ENCODE results near the gene HPDL. TPM values are rescaled to one million over a fixed set of nuclear protein-coding genes. Genes with fewer than 3 reads are reported as not detected.

Gene HPDL
- total and polyA plus RNA-seq, 2 donors: 0.74 to 1.0 TPM

Other genes starting within 250 kb of the HPDL start
- gene ZSWIM5, start 120.3 kb upstream of the HPDL start, total RNA-seq: 2.4 TPM
- 3.6 TPM for gene ZSWIM5, start 120.3 kb upstream of the HPDL start, polyA plus RNA-seq
- gene TOE1, start 13.3 kb downstream of the HPDL start, total RNA-seq: 8.9 TPM
- 11.1 TPM for gene TOE1, start 13.3 kb downstream of the HPDL start, polyA plus RNA-seq
- gene MUTYH, start 13.5 kb downstream of the HPDL start, total RNA-seq: 12.0 TPM
- 19.4 TPM for gene MUTYH, start 13.5 kb downstream of the HPDL start, polyA plus RNA-seq
- gene TESK2, start 164.3 kb downstream of the HPDL start, total RNA-seq: 3.2 TPM
- 5.7 TPM for gene TESK2, start 164.3 kb downstream of the HPDL start, polyA plus RNA-seq
- 0.42 TPM for gene CCDC163, start 173.2 kb downstream of the HPDL start, total RNA-seq
- 2.8 TPM for gene CCDC163, start 173.2 kb downstream of the HPDL start, polyA plus RNA-seq
- 1.9 TPM for gene MMACHC, start 173.4 kb downstream of the HPDL start, total RNA-seq
- 2.7 TPM for gene MMACHC, start 173.4 kb downstream of the HPDL start, polyA plus RNA-seq
- 232 TPM for gene PRDX1, start 195.0 kb downstream of the HPDL start, total RNA-seq
- gene PRDX1, start 195.0 kb downstream of the HPDL start, polyA plus RNA-seq: 491 TPM
- gene AKR1A1, start 223.9 kb downstream of the HPDL start, total RNA-seq: 76.1 TPM
- 101 TPM for gene AKR1A1, start 223.9 kb downstream of the HPDL start, polyA plus RNA-seq